ENCODE data around the gene OSBPL9.

Gene OSBPL9

DNA sequence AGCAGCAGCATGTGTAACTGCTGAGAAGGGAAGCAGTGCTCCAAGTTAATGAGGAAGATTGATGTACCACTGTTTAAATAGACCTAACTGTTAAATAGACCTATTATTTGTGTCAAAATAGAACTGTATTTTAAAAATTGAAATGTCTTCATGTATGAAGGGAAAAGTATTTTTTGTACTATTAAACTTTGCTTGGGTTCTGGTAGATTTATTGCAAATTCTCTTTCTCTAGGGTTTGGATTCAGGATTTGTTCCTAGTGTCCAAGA lies 128.3 kb downstream of the OSBPL9 start:
- no peak for DNase-seq

- no peak for DNase-seq
These were observed 132.3 kb downstream of the OSBPL9 start for GRCh38 chr1:51749151-51749550.

DNA sequence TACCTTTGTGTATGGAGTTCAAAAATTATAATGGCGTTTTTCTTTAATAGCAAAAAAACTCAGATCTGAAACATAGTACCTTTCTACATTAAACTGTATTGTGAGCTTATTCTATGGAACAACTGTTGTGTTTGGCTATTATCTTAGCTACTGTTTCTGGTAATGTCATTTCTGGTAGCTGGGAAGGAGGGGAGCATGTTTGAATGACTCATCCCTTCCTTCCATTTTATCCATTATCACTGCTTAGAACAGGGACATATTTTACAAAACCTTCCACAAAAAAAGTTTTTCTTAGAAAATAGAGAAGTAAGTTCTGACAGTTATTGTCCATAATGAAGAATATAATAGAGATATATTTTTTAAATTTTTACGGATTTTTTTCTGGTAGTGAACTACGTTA lies 133.3 kb downstream of the OSBPL9 start:
- no peak for DNase-seq

DNA sequence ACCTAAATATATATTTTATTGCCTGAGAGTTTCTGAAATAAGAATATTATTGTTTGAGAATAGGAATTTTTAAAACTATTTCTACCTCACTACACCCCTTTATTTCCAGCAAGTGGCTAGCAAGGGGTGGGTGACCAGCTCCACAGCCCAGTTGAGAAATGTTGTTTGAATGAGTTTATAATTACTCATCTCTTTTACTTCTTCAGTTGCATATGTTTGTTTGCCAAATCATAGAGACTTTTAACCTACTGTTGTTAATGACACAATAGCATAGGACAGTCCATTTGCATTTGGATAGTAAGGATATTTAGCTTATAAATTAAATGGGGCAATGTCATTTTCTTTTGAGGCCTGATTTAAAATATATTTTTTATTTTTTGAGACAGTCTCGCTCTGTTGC lies 133.8 kb downstream of the OSBPL9 start:
- no peak for DNase-seq

GRCh38 chr1:51752073-51752948 lies 135.4 kb downstream of the OSBPL9 start:
- DNase-seq: no peak

- DNase-seq: no peak
These were observed 137.1 kb downstream of the OSBPL9 start for GRCh38 chr1:51753969-51754368.

DNA sequence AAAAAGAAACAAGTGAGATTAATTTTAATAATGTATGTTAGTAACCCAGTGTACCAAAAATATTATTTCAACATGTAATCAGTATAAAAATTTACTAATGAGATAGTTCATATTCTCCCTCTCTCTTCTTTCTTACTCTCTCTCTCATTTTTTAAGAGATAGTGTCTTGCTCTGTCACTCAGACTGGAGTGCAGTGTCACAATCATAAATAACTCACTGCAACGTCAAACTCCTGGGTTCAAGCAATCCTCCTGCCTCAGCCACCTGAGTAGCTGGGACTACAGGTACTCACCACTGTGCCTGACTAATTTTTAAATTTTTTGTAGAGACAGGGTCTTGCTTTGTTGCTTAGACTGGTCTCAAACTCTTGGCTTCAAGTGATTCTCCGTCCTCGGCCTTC lies 137.8 kb downstream of the OSBPL9 start:
- no peak for DNase-seq

- DNase-seq: no peak
These were observed 138.5 kb downstream of the OSBPL9 start for GRCh38 chr1:51755437-51755836.

GRCh38 chr1:51756290-51756689 lies 139.4 kb downstream of the OSBPL9 start:
- no peak for DNase-seq

GRCh38 chr1:51758310-51758709 lies 141.4 kb downstream of the OSBPL9 start:
- no peak for DNase-seq

DNA sequence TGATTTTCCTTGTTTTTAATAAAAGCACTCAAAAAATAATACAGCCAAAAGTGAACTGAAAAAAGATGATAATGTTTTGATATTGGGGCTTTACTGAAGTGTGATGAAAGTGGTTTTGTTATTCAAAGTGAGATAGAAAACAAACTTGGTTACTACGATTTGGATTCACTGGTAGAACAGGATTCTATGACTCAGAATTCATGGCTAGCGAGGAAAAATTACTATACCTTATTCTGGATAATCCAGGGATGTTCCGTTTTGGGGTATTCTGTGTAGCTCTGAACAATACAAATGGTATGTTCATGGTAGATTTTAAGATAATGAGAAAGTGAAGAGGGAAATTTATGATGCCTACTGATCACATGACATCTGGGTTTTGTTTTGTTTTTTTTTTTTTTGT lies 144.0 kb downstream of the OSBPL9 start:
- DNase-seq: no peak

DNA sequence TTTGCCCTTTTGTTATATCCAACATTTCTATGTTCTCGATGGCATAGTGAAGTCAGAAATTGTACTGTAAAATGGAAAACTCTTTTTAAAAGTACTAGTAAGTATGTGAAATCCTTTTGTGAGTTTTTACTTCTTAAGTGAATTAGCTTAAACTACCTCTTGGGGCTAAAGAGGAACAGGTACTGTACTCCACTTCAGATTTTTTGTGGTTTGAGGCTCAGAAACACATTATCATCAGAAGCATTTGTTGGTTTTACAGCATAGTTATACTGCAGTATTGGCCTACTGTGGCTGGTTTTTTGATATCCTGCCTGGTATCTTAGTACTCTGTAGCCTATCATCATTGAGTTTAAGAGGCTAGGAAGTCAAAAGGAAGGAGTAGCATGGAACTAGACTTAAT lies 144.5 kb downstream of the OSBPL9 start:
- no peak for DNase-seq

DNA sequence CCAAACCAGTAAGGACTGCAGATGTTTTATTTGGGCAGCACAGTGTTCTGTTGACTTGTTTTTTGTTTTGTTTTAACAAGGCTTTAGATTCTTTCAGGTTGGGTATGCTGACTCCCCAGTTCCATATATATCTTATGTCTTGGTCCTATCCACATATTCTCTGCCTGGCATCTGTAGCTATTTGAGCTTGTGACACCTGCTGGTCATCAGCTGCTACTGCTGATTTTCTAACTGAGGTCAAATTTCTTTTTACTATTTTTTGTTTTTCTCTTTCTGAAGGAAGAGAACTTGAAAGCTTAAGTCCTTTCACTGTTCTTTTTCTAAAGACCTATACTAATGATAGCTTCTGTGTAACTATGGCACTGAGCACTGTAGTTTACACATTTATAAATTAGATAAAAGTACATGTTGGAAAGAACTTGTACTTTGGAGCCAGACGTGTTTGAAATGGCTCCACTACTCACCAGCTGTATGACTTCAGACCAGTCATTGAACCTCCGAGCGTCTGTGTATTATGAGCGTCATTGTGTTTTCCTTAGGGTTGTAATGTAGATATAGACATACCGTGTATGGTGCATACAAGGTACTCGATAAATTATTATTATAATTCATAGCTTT lies 152.2 kb downstream of the OSBPL9 start:
- DNase-seq: peak; percentile 54 to 80

GRCh38 chr1:51776408-51776807 lies 159.5 kb downstream of the OSBPL9 start:
- peak; percentile 32 to 33 for DNase-seq

GRCh38 chr1:51780927-51781326 lies 164.0 kb downstream of the OSBPL9 start:
- DNase-seq: no peak

- DNase-seq: no peak
These were observed 168.1 kb downstream of the OSBPL9 start for GRCh38 chr1:51784997-51785421.

DNA sequence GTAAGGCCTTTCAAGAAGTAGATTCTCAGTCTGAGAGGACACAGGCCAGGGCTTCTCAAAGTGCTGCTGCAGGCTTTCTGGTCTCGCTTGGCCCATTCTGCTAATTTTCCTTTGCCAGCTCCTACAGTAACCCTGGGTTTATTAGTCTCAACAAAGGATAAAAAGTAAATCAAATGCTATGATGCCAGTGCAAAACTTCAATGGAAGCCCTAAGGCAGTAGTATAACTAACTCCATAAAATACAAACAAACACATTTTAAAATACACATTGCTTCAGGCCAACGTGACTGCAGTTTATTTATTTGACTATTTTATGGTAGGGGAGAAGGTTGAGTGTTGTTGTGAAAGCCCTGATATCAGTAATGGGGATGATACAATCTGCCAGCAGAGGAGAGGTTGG lies 172.0 kb downstream of the OSBPL9 start:
- DNase-seq: no peak

GRCh38 chr1:51789342-51789741 lies 172.4 kb downstream of the OSBPL9 start:
- no peak for DNase-seq

GRCh38 chr1:51790385-51790784 lies 173.5 kb downstream of the OSBPL9 start:
- DNase-seq: no peak

- DNase-seq: no peak
These were observed 175.0 kb downstream of the OSBPL9 start for GRCh38 chr1:51791888-51792287.

DNA sequence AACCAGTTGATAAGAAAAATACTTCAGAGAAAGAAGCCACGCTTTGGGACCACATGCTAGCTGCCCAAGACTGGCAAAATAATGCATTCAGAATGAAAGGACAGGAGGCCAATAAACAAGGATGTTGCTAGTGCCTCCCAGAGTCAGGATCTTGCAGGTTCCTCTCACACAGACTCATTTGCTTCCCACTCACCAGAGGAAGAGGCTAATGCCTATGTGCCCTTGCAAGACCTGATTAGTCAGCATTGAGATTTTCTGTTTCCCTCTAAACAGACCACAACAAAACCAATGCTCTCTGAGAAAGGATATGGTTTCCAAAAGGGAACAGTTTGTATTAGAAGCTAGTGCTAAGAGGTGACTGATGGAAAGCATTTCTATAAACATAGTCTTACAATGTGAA lies 176.0 kb downstream of the OSBPL9 start:
- DNase-seq: no peak

DNA sequence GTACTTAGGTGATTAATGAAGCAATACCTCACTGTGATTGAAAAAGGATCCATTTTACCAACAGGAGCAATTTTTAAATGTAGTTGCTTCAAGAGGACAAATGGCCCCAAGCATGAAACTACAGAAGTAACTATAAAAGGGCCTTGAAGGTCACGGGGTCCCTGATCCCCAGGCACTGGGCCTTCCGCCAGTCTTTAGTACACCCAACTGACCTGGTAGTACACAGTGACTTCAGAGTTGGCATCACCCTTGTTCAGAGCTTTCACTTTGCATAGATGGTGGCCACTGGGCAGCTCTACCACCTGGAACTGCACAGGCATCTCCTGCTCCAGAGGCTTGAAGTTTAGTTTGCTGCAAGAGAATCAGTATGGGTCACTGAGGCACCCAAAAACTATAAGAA lies 177.4 kb downstream of the OSBPL9 start:
- no peak for DNase-seq

DNA sequence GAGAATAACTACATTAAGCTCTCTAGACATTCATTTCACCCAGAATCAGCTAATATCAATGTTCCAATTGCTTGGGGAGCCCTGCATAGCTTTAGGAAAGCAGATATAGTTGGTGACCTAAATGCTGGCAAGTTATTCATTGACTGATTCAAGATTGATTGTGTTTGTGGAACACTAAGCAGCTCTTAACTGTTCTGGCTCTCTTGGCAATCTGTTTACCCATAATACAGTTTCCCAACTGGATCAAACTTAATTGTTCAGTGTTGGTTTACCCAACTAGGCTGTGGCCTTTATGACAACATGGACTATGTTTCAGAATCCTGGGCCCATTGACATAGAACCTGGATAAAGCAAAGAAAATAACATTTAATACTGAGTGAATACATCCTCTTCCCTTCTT lies 178.0 kb downstream of the OSBPL9 start:
- no peak for DNase-seq

- DNase-seq: no peak
These were observed 182.5 kb downstream of the OSBPL9 start for GRCh38 chr1:51799372-51799771.

- DNase-seq: no peak
These were observed 197.6 kb downstream of the OSBPL9 start for GRCh38 chr1:51814513-51814912.

All from AML-193 (cell line).